GM12878 (cell line): ENCODE data around the gene LGI2. TPM values are rescaled to one million over a fixed set of nuclear protein-coding genes. Genes with fewer than 3 reads are reported as not detected.

Experiments used
- ATAC-seq: fragments of 200-7000 bp; cut with Tn5 transposase; 3 replicates; pipeline ENCODE4 v1.9.1; 2020; ENCODE audit warnings: mild to moderate bottlenecking, moderate library complexity
- BruUV-seq: library from RNA; stranded (reverse); fragments of 400-500 nt; replicated peaks from 2 replicates; lab custom pipeline; 2021; lab: Mats Ljungman, UMichigan
- CTCF ChIA-PET: fragments of 300-600 bp; sonication (Branson Sonifier 250); formaldehyde crosslinking; extraction: SDS; loops from one replicate; lab custom pipeline; 2021; ENCODE audit warnings: inconsistent platforms; lab: Yijun Ruan, JAX
- POLR2A ChIA-PET: fragments of 350-600 bp; formaldehyde crosslinking; extraction: SDS; loops from one replicate; lab custom pipeline; 2021; ENCODE audit warnings: inconsistent platforms; lab: Charles Lee
- RAD21 ChIA-PET: fragments of 300-600 bp; sonication (Branson Sonifier 250); formaldehyde crosslinking; loops from one replicate; lab custom pipeline; 2023; ENCODE audit warnings: antibody characterized with exemption; ENCODE audit not compliant: unreplicated experiment; lab: Charles Lee
- SMC1A ChIA-PET: fragments of 300-600 bp; sonication (Branson Sonifier 250); formaldehyde crosslinking; loops from one replicate; lab custom pipeline; 2023; ENCODE audit not compliant: unreplicated experiment, uncharacterized antibody; lab: Charles Lee
- DNase-seq: peaks from one replicate; pipeline ENCODE4 v3.0.0-alpha.2; 2011; ENCODE audit warnings: low read depth, low spot score
- FAIRE-seq: peaks from 3 replicates; lab custom pipeline; 2011; peaks lifted over from hg19 to GRCh38; lab: Jason Lieb, UNC
- H2AFZ ChIP-seq: 2 replicates; pipeline ENCODE4 v1.6.0; 2011; ENCODE audit warnings: low read depth, low read length, control low read depth; ENCODE audit not compliant: control insufficient read depth
- H3K27ac ChIP-seq: 2 replicates; pipeline ENCODE4 v1.5.1; 2011; ENCODE audit warnings: control low read depth; ENCODE audit not compliant: control insufficient read depth, insufficient read depth
- H3K27me3 ChIP-seq, 2 experiments: replicated peaks in 1 of 2; 2 replicates each; pipeline versions ENCODE4 v1.6.0 to v1.6.1; 2011; ENCODE audit warnings: low read length in 1 of 2; ENCODE audit not compliant: control insufficient read depth in 2 of 2, insufficient read depth in 2 of 2
- H3K36me3 ChIP-seq, 2 experiments: 2 replicates each; pipeline ENCODE4 v1.5.1; 2011; ENCODE audit warnings: low read length in 1 of 2; ENCODE audit not compliant: control insufficient read depth in 2 of 2, insufficient read depth in 2 of 2
- H3K4me1 ChIP-seq: 2 replicates; pipeline ENCODE4 v1.6.1; 2011; ENCODE audit warnings: mild to moderate bottlenecking, low read length, moderate library complexity, mixed read lengths; ENCODE audit not compliant: control insufficient read depth, insufficient read depth
- H3K4me2 ChIP-seq: 2 replicates; pipeline ENCODE4 v1.6.0; 2011; ENCODE audit warnings: control low read depth; ENCODE audit not compliant: control insufficient read depth, insufficient read depth
- H3K4me3 ChIP-seq: fragments of 200-600 bp; sonication (generic); 2 replicates; pipeline ENCODE4 v1.5.1; 2016
- H3K79me2 ChIP-seq: 2 replicates; pipeline ENCODE4 v1.6.0; 2011; ENCODE audit warnings: low read length; ENCODE audit not compliant: control insufficient read depth, insufficient read depth
- H3K9ac ChIP-seq: 2 replicates; pipeline ENCODE4 v1.8.0; 2011; ENCODE audit warnings: low read length, control low read depth, mixed read lengths; ENCODE audit not compliant: control insufficient read depth, insufficient read depth
- H3K9me3 ChIP-seq: replicated peaks from 3 replicates; pipeline ENCODE4 v1.5.1; 2011; ENCODE audit warnings: mild to moderate bottlenecking, low read length; ENCODE audit not compliant: control insufficient read depth, insufficient read depth
- H4K20me1 ChIP-seq: 2 replicates; pipeline ENCODE4 v1.6.0; 2011; ENCODE audit not compliant: control insufficient read depth, insufficient read depth
- BACH1 ChIP-seq: fragments of 450-650 bp; IDR thresholded peaks from 2 replicates; pipeline ENCODE4 v1.6.1; 2017; ENCODE audit warnings: mild to moderate bottlenecking, borderline replicate concordance
- RAD21 ChIP-seq: IDR thresholded peaks from 2 replicates; pipeline ENCODE4 v1.6.1; 2011; ENCODE audit warnings: mild to moderate bottlenecking, low read depth, low read length, moderate library complexity; ENCODE audit not compliant: insufficient read depth
- WGBS: methylation state at CpG from one replicate; pipeline ENCODE4 v1.1.6; 2016; ENCODE audit warnings: low lambda C conversion rate; ENCODE audit not compliant: insufficient replicate concordance, insufficient coverage; ENCODE audit errors: missing lambda C conversion rate; 5-methylcytosine and 5-hydroxymethylcytosine counted together
- in situ Hi-C: fragments of 300-500 bp; cut with MboI; formaldehyde crosslinking; loops from 9 replicates; pipeline ENCODE4 v1.14.3; 2018; ENCODE audit warnings: mixed read lengths
- intact Hi-C: fragments of 100-400 bp; cut with micrococcal nuclease; formaldehyde crosslinking; loops from one replicate; pipeline ENCODE4 v1.14.2; 2022; ENCODE audit not compliant: unreplicated experiment
- polyA plus RNA-seq, 11 experiments: library from polyadenylated mRNA; depleted of rRNA in 4 of 11; unstranded in 6 of 11; stranded (reverse) in 5 of 11; fragments of >200 nt; fragmentation: Nextera tagmentation in 4 of 11; fragmentation: Illumina TruSeq in 1 of 11; extraction: Ambion mirVana in 4 of 11; extraction: Trizol in 1 of 11; gene quantifications; 1 replicate in 1 of 11; 2 replicates in 10 of 11; pipeline versions ENCODE4 v1.2.1 to v1.2.3, GENCODE V29; 2011 to 2016; ENCODE audit warnings: inconsistent platforms in 2 of 11, missing spikeins in 2 of 11, low read depth in 1 of 11
- total RNA-seq, 4 experiments: library from RNA; depleted of rRNA in 3 of 4; stranded (reverse); fragments of >200 nt in 3 of 4; fragmentation: Illumina TruSeq in 1 of 4; extraction: Trizol in 1 of 4; gene quantifications; 2 replicates each; pipeline versions ENCODE4 v1.2.1 to v1.2.3, GENCODE V29; 2013 to 2021
- TF ChIP-seq, protein P1 (sequence below), 3 experiments: IDR thresholded peaks in 2 of 3; conservative IDR thresholded peaks in 1 of 3; 2 replicates each; pipeline ENCODE4 v1.5.1; 2011; ENCODE audit warnings: low read depth in 3 of 3, low read length in 3 of 3, mild to moderate bottlenecking in 3 of 3, control low read depth in 2 of 3, moderate library complexity in 2 of 3, inconsistent platforms in 1 of 3, mixed read lengths in 1 of 3; ENCODE audit not compliant: control insufficient read depth in 2 of 3, insufficient read depth in 1 of 3; ENCODE audit errors: extremely low read depth in 1 of 3

Gene LGI2
- total and polyA plus RNA-seq, 10 of the 15 experiments (the other 5 are each of a cell fraction or from before 2014, with no cell fraction given) = not detected

DNA sequence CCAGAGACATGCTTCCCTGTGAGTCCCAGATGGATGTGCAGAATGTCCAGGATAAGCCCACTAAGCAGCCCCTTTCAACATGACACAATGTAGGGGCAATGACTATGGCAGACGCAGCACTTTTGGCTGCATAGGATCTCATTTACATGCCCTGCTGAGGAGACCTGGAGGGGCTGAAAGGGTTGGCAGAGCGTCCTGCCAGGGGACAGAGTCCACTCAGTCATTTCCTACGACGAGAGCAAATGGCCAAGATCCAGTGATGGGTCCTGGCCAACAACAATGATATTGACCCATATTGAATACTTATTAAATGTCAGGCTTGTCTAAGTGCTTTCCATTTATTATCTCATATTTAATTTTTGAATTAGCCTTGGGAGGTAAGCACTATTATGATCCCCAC, 41.4 kb downstream of the LGI2 start (continued):
- TF ChIP-seq, protein P1, sequence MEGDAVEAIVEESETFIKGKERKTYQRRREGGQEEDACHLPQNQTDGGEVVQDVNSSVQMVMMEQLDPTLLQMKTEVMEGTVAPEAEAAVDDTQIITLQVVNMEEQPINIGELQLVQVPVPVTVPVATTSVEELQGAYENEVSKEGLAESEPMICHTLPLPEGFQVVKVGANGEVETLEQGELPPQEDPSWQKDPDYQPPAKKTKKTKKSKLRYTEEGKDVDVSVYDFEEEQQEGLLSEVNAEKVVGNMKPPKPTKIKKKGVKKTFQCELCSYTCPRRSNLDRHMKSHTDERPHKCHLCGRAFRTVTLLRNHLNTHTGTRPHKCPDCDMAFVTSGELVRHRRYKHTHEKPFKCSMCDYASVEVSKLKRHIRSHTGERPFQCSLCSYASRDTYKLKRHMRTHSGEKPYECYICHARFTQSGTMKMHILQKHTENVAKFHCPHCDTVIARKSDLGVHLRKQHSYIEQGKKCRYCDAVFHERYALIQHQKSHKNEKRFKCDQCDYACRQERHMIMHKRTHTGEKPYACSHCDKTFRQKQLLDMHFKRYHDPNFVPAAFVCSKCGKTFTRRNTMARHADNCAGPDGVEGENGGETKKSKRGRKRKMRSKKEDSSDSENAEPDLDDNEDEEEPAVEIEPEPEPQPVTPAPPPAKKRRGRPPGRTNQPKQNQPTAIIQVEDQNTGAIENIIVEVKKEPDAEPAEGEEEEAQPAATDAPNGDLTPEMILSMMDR (IDR thresholded peaks at IDR 0.05 in 2 of 3, conservative IDR thresholded peaks at IDR 0.05 in 1 of 3; ENCODE audit: control insufficient read depth in 2 of 3, extremely low read depth in 1 of 3, insufficient read depth in 1 of 3, low read depth in 3 of 3, low read length in 3 of 3) = no peak

DNA sequence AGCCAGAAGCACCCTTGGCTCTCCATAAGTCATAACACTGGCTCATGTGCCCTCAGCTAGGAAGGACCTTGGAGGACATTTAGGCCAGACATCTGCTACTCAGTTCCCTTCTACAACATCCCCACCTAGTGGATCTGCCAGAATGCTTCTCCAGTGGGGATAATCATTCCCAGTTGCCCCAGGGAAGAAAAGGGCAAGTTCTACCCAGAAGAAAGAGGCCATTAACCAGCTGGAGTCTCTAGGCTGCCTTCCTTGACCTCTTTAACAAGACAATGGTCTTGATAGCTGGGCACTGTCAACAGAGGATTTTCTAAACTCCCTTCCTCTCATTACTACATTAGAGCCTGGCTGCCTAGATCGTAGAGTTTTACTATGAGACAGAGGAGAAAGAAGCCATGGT, 42.0 kb downstream of the LGI2 start:
- RAD21 ChIA-PET = interaction anchor here (0.6 kb wide), 1 partner anchor 9 kb away, joined by 3 read pairs; no protein-coding TSS in a partner anchor
- Histone ChIP-seq H3K27me3 (no peaks in the 10 kb centered on the region), H2AFZ (no peak overlapping the region), H3K27ac (no peak overlapping the region), H3K4me3 (no peak overlapping the region), H3K9ac (no peak overlapping the region), H3K9me3 (no peaks in the 10 kb centered on the region; the same call in 2 of the 3 replicates), H3K4me1 (no peaks in the 10 kb centered on the region), H3K36me3 (no peaks in the 10 kb centered on the region), H3K79me2 (no peaks in the 10 kb centered on the region), H4K20me1 (no peaks in the 10 kb centered on the region), H3K4me2 (no peak overlapping the region)
- intact Hi-C loops (no loop called here), in situ Hi-C loops (no loop called here)
- DNase-seq (no peak), FAIRE-seq (no peak), ATAC-seq (no peak)
- no TSS peak for BruUV-seq
- TF ChIP-seq, protein P1 (IDR thresholded peaks at IDR 0.05 in 2 of 3, conservative IDR thresholded peaks at IDR 0.05 in 1 of 3; ENCODE audit: control insufficient read depth in 2 of 3, extremely low read depth in 1 of 3, insufficient read depth in 1 of 3, low read depth in 3 of 3, low read length in 3 of 3) = peak; percentile 14 to 24 (median 24); a peak in 3 of 6 replicates
- TF ChIP-seq BACH1 (no peak), RAD21 (peak; percentile 26; the same call in 1 of the 2 replicates)
- WGBS = 0% methylated on average over 1 of the region's 1 CpG
- POLR2A ChIA-PET = no interaction called here
- SMC1A ChIA-PET = no interaction called here
- CTCF ChIA-PET = interaction anchor here (1.7 to 2.7 kb wide), 2 partner anchors 8 to 156 kb away, joined by 8 to 15 read pairs; no protein-coding TSS in a partner anchor
